Adrenal gland (tissue), 5 donors: Measurements from ENCODE around the gene VWA5B2.

ENCODE experiments used
- POLR2A ChIP-seq, 2 donors: fragments of 450-650 bp; IDR thresholded peaks; one replicate each; pipeline ENCODE4 v1.6.1; 2017; ENCODE audit warnings: antibody characterized with exemption in 2 of 2, mild to moderate bottlenecking in 2 of 2, moderate library complexity in 1 of 2
- TF ChIP-seq, protein P1 (sequence below), 6 experiments: fragments of 450-650 bp in 4 of 6; fragments of 200-600 bp in 2 of 6; sonication (generic) in 1 of 6; IDR thresholded peaks; 1 replicate in 5 of 6; 2 replicates in 1 of 6; pipeline versions ENCODE4 v1.5.1 to v1.8.0; 2016 to 2021; ENCODE audit warnings: antibody characterized with exemption in 6 of 6, mild to moderate bottlenecking in 2 of 6, moderate library complexity in 1 of 6
- donor health status: DM: no; HTN: no; CAD: no.

DNA sequence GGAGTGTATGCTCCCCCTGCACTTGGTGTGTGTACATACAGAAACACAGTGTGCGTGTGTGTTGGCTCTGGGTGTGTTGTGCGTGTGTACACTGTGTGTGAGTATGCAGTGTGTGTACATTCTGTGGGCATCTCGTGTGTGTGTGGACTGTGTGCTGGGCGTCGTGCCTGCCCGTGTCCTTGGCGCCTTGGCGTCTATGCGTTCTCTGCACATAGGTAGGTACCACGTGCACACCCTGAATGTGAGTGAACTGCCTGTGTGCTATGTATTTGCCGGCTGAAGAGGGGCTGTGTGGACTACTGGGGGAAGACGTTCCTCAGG is 46.0 kb downstream of the VWA5B2 start:
- TF ChIP-seq POLR2A (IDR thresholded peaks at IDR 0.05): no peak
- TF ChIP-seq, protein P1, sequence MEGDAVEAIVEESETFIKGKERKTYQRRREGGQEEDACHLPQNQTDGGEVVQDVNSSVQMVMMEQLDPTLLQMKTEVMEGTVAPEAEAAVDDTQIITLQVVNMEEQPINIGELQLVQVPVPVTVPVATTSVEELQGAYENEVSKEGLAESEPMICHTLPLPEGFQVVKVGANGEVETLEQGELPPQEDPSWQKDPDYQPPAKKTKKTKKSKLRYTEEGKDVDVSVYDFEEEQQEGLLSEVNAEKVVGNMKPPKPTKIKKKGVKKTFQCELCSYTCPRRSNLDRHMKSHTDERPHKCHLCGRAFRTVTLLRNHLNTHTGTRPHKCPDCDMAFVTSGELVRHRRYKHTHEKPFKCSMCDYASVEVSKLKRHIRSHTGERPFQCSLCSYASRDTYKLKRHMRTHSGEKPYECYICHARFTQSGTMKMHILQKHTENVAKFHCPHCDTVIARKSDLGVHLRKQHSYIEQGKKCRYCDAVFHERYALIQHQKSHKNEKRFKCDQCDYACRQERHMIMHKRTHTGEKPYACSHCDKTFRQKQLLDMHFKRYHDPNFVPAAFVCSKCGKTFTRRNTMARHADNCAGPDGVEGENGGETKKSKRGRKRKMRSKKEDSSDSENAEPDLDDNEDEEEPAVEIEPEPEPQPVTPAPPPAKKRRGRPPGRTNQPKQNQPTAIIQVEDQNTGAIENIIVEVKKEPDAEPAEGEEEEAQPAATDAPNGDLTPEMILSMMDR (IDR thresholded peaks at IDR 0.05): no peak
